GM19099 (cell line): ENCODE data around the gene POU6F1.

ENCODE experiments used
- POLR2A ChIP-seq: IDR thresholded peaks from 3 replicates; pipeline ENCODE4 v1.6.1; 2011; ENCODE audit warnings: low read depth; ENCODE audit not compliant: insufficient read length; ENCODE audit errors: extremely low read depth

POU6F1 gene

GRCh38 chr12:51208016-51208660, 9.7 kb downstream of the POU6F1 start:
- no peak for TF ChIP-seq POLR2A

GRCh38 chr12:51205350-51205749, 12.5 kb downstream of the POU6F1 start:
- no peak for TF ChIP-seq POLR2A

DNA sequence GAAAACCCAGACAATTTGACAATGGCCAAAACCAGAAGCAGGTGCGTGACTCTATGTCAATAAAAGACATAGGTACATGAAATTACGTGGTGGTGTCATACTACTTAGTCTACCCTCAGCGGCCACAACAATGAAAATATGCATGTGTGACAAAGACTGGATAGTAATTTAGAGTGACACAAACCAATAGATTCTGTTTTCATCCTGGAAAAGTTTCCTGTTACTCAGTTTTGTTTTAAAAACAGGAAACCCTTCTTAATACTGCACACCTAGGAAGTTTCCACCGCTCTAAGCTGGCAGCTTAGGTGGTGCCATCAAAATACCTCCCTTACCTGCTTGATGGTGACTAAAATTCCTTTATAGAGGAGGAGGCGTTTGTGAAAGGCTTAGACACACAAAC, 15.1 kb downstream of the POU6F1 start:
- TF ChIP-seq POLR2A = no peak

DNA sequence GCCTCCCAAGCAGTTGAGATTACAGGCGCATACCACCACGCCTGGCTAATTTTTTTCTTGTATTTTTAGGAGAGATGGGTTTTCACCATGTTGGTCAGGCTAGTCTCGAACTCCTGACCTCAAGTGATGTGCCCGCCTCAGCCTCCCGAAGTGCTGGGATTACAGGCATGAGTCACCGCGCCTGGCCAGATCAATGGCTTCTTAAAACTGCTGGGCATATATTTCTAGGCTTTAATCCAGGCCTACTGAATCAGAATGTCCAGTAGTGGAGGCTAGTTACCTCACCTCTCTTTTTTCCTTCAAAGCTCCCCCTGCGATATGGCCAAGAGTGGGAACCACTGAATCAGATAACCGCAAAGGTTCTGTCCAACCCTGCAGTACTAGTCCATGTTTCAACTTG, 17.1 kb downstream of the POU6F1 start:
- TF ChIP-seq POLR2A = no peak

DNA sequence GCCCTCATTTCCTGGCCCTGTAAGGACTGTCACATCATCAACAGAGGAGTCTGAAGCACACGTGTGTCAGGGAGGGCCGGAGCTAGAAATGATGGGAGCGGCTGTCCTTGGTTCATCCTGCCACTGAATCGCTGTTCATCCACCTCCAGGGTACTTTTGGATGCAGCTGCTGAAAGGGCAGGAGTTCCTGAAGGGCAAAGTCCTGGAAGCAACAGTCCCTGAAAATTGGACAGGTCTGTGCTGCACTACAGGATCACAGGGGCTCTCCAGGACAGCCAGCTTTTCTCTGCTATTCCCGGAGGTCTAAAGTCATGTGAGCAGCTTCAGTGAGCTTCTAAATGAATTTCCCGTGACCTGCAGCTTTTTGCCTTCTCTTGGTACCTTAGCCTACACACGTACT, 17.7 kb downstream of the POU6F1 start:
- no peak for TF ChIP-seq POLR2A

- no peak for TF ChIP-seq POLR2A
Observed at GRCh38 chr12:51199366-51199945, 18.4 kb downstream of the POU6F1 start.

GRCh38 chr12:51198568-51199365, 19.1 kb downstream of the POU6F1 start:
- TF ChIP-seq POLR2A = no peak

GRCh38 chr12:51197736-51198567, 19.9 kb downstream of the POU6F1 start:
- no peak for TF ChIP-seq POLR2A

DNA sequence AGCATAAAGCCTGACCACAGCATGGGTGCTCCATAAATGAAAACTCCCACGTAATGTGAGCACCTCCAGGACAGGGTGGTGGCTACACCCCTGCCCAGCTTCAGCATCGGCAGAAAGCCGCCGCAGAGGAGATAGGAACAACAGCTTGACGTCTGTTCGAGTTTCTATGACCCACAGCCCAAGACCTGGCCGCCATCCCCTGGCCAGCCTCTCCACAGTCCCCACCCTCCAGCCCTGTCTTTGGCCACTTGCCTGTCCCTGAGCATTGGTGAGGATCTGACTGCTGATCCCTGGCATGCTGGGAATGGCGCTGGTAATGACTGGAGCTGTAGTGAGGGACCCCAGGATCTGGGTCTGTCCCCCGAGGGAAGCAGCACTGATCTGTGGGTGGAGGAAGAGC, 21.3 kb downstream of the POU6F1 start:
- no peak for TF ChIP-seq POLR2A

DNA sequence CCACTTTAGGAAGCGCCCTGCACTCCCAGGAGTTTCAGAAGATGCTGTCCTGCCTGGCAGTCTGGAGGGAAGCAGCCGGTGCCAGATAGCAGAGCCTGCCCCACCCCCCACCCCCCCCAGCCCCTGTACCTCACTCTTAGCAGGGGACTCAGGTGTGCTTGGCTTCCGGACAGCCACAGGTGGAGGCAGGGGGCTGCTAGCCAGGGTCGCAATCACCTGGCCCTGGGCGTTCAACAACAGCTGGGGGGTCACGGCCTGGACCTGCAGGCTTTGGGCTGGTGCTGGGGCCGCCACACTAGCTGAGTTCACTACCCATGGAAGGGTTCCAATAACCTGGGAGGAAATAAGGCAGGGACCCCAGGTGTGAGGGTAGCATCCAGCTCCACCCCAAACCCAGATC, 22.0 kb downstream of the POU6F1 start:
- TF ChIP-seq POLR2A = no peak

DNA sequence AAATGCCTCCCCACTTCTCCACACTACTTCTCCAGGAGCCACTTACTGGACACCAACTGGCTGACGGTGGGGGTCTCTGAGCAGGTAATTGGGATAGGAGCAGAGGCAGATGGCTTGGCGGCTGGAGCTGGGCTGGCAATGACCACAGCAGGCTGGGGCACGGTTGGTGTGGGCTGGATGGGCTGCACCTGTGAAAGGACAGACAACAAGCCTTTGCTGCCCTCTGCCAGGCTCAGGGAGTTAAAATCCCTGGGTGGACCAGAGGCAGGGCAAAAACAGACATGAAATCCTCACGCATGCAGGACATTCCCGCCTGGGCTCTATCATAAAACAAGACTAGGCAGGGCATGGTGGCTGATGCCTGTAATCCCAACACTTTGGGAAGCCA, 25.6 kb downstream of the POU6F1 start:
- TF ChIP-seq POLR2A = no peak

GRCh38 chr12:51191516-51192283, 26.2 kb downstream of the POU6F1 start:
- no peak for TF ChIP-seq POLR2A

DNA sequence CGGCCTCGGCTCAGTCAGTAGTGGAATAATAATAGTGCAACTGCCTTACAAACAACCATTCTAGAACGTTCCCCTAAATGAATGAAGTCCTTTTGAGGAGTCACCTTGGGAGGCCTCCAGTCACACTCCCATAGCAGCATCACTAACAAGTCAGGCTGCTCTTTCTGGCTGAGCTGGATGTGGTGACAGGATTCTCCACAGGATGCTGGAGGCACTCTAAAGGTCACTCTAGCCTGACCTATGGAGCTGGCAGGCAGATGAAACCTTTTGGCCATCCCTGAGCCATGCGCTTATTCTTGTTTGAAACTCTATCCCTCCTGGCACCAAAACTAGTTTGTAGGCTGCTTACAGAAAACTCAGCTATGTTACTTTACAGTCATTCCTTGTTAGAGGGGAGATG, 27.0 kb downstream of the POU6F1 start:
- no peak for TF ChIP-seq POLR2A

DNA sequence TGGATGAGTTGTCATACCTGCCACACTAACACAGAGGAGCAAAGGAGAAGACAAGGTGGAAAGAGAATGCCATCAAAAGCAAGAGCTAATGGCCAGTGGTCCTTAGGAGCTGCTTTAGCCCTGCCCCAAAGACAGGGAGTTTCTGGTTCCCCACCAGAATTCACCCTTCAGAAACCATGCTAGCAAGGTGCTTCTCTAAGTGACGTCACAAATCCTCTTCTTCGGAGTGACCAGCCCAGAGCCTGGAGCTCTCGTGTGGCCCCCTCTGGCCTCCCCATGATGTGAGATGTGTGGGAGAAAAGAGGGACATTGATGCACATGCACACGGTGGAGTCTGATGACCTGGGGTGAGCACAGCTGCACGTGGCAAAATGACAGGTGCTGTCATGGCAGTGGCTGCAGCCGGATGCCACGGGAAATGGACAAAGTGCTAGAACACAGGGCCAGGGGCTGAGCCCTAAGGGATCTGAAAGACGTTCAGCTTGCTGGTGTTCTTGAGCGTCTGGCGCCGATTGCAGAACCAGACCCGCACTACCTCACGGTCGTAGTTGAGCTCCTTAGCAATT, 28.0 kb downstream of the POU6F1 start:
- no peak for TF ChIP-seq POLR2A
